K562 treated with DMSO at 1 percent for 24 hours (cell line): ENCODE results near the gene PLP2. TPM values are rescaled to one million over a fixed set of nuclear protein-coding genes. Genes with fewer than 3 reads are reported as not detected.

Experiments
- total RNA-seq: library from RNA; unstranded; fragments of 300-600 nt; gene quantifications from 2 replicates; pipeline ENCODE4 v1.2.3, GENCODE V29; 2022; ENCODE audit warnings: low read depth; ENCODE audit not compliant: insufficient read depth

PLP2 gene, protein sequence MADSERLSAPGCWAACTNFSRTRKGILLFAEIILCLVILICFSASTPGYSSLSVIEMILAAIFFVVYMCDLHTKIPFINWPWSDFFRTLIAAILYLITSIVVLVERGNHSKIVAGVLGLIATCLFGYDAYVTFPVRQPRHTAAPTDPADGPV
- total RNA-seq = 185 and 190 TPM in 2 replicates

DNA sequence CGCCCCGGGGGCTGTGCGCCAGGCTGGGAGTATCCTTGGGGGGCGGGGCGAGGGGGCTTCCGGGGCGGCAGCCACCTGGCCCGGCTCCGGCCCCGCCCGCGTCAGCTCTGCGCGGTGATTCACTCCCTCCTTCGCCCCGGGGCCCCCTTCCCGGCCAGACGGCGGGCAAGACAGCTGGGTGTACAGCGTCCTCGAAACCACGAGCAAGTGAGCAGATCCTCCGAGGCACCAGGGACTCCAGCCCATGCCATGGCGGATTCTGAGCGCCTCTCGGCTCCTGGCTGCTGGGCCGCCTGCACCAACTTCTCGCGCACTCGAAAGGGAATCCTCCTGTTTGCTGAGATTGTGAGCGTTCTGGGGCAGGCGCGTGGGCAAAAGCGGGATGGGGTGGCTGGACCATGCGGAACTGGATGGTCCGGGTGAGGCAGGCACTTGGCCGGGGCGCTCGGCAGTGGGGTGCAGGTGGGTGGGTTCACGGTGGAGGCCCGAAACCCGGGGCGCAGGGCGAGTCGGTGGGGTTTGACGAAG lies at the start of gene PLP2:
Gene PLP2 (plus strand): TSS at position 147 of the 528 bp plus-strand sequence. CDS start 103 bp downstream, at position 250.

DNA sequence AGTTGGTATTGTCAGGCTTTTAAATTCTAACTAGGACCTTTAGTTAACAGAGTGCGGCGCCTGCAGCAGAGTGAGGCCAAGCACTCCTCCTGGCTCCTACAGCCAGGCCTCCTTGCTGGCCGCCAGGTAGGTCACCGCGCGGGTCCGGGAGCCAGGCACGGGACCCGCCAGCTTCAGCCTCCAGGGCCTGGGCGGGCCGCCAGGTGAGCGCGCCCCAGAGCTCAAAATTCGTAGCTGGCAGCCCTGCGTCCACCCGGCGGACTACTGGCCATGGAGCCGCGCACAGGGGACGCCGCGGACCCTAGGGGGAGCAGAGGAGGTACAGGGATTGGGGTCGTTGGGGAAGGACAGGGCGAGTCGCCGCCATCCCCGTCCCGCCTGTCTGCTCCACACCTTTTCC lies 9.1 kb upstream of the PLP2 start, which contains the start of gene MAGIX:
Gene MAGIX (plus strand): TSS at position 139 of the 400 bp plus-strand sequence. CDS start 132 bp downstream, at position 271.

DNA sequence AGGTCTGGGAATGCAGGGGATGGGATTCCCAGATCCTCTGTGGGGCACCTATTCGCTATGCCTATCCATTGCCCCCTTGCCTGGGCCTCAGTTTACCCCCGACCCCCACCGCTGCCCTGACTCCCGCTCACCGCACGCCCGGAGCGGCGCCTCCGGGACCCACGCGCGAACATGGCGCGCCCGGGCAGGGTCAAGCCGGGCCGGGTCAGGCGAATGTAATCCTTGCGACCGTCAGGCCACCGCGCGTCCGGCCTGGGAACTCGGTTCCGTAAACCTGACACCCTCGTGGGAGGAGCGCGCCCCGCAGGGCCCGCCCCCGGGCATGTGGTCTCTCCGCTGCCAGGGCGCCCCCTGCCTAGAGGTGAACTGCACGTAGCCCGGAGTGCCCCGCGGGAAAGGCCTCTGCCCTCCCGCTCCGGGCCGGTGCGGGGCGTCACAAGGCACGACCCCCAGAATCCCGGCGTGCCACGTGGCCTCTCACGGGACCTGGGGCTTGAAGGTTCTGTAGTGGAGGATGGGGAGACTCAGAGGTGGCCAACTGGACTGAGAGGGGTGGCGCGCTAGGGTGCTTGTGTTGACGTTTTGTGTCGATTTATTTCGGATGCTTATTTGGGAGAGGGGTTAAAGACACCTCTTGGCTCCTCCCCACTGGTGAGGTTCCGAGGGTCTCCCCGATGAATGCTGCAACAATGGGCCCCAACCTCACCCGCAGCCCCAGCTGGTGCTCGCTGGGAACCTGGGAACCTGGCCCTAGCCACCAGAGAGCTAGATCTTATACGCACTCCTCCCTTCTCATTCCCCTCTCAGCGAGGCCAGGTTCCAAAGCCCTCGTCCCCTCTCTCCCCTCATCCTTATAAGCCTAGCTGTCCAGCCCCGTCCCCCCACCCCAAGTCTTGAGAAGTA lies 14.7 kb downstream of the PLP2 start, which contains the start of gene PRICKLE3:
Gene PRICKLE3 (minus strand): TSS at position 249 of the 903 bp plus-strand sequence. CDS start 76 bp downstream, at position 173.

GRCh38 chrX:49199906-49200771 lies 28.4 kb downstream of the PLP2 start, which contains the start of gene SYP:
SYP (minus strand) TSS chrX:49200193; CDS start chrX:49200186, 7 bp downstream.

Other genes starting within 250 kb of the PLP2 start
- gene OTUD5, start 214.3 kb upstream of the PLP2 start, total RNA-seq = 98.8 and 105 TPM in 2 replicates
- gene KCND1, start 200.1 kb upstream of the PLP2 start, total RNA-seq = 4.6 and 5.6 TPM in 2 replicates
- gene GRIPAP1, start 169.6 kb upstream of the PLP2 start, total RNA-seq = 36.8 and 37.5 TPM in 2 replicates
- 51.1 and 52.9 TPM in 2 replicates for gene TFE3, start 128.5 kb upstream of the PLP2 start, total RNA-seq
- gene CCDC120, start 112.9 kb upstream of the PLP2 start, total RNA-seq = 7.4 and 7.9 TPM in 2 replicates
- 4.7 and 6.1 TPM in 2 replicates for gene PRAF2, start 97.9 kb upstream of the PLP2 start, total RNA-seq
- 119 and 121 TPM in 2 replicates for gene WDR45, start 92.0 kb upstream of the PLP2 start, total RNA-seq
- 51.0 and 57.4 TPM in 2 replicates for gene GPKOW, start 48.2 kb upstream of the PLP2 start, total RNA-seq
- 3.8 and 4.0 TPM in 2 replicates for gene MAGIX, start 9.1 kb upstream of the PLP2 start, total RNA-seq
- gene PRICKLE3, start 14.5 kb downstream of the PLP2 start, total RNA-seq = 40.0 and 41.6 TPM in 2 replicates
- gene SYP, start 28.3 kb downstream of the PLP2 start, total RNA-seq = 0.41 and 1.2 TPM in 2 replicates
- gene CACNA1F, start 61.4 kb downstream of the PLP2 start, total RNA-seq = 0.09 and 0.19 TPM in 2 replicates
- gene CCDC22, start 63.6 kb downstream of the PLP2 start, total RNA-seq = 31.9 and 34.0 TPM in 2 replicates
- gene FOXP3, start 92.8 kb downstream of the PLP2 start, total RNA-seq = 0.22 and 0.63 TPM in 2 replicates
- gene PPP1R3F, start 97.9 kb downstream of the PLP2 start, total RNA-seq = 2.8 and 3.7 TPM in 2 replicates
- gene GAGE10, start 131.7 kb downstream of the PLP2 start, total RNA-seq = not detected in 2 replicates
- not detected in 2 replicates for gene GAGE12J, start 150.1 kb downstream of the PLP2 start, total RNA-seq
- 6.1 and 9.1 TPM in 2 replicates for gene GAGE13, start 159.7 kb downstream of the PLP2 start, total RNA-seq